ENCODE results near the gene TRAPPC13.
"Not testable (repeated sequence)": the region's sequence is repeated elsewhere in the genome, so short reads cannot be mapped to it uniquely, and the experiment has no call there.

The TRAPPC13 gene

GRCh38 chr5:65624571-65625555 lies at the start of gene TRAPPC13, which contains the start of gene SHLD3:
TSS of gene TRAPPC13 (plus strand) at chr5:65625027. CDS start at chr5:65625061, 34 bp downstream.
TSS of gene SHLD3 (plus strand) at chr5:65625027. CDS start at chr5:65629588, 4,561 bp downstream.
- Histone ChIP-seq H2AFZ (ENCODE audit: low read depth, low read length) (peak within 1 kb of the TSS; percentile 98), H3K4me1 (ENCODE audit: insufficient read depth, low read length) (peaks cover 50% of the 10 kb centered on the region), H4K20me1 (ENCODE audit: insufficient read depth, low read length) (no peaks in the 10 kb centered on the region), H3K4me2 (ENCODE audit: insufficient read depth, low read length) (peak within 1 kb of the TSS; percentile 88), H3K36me3 (ENCODE audit: insufficient read depth, low read length) (peaks cover 12% of the 10 kb centered on the region), H3K27ac (ENCODE audit: low read length) (peak within 1 kb of the TSS; percentile 95), H3K27me3 (ENCODE audit: insufficient read depth, low read length, poor library complexity) (no peaks in the 10 kb centered on the region), H3K4me3 (ENCODE audit: low read depth in 1 of 2, low read length in 2 of 2) (peak within 1 kb of the TSS; percentile 98), H3K9me3 (ENCODE audit: insufficient read depth, low read length, severe bottlenecking) (no peaks in the 10 kb centered on the region), H3K9ac (ENCODE audit: low read depth, low read length) (peak within 1 kb of the TSS; percentile 71), H3K79me2 (ENCODE audit: insufficient read depth, low read length) (peaks cover 93% of the 10 kb centered on the region)
- TF ChIP-seq CTCF (IDR thresholded peaks at IDR 0.05; ENCODE audit: borderline replicate concordance, extremely low read depth, low read length, poor library complexity, severe bottlenecking) = no peak
- no peak for TF ChIP-seq EZH2 (IDR thresholded peaks at IDR 0.05; ENCODE audit: borderline replicate concordance, low read depth, low read length, severe bottlenecking)
- DNase-seq (peak; percentile 86), ATAC-seq (ENCODE audit: insufficient read depth, low read depth) (peak; percentile 75)

- H3K9ac ChIP-seq (ENCODE audit: low read depth, low read length) = no peak overlapping the region
- H3K4me2 ChIP-seq (ENCODE audit: insufficient read depth, low read length) = no peak overlapping the region
Measured at GRCh38 chr5:65577141-65577540, 47.7 kb upstream of the TRAPPC13 start.

GRCh38 chr5:65588694-65589093 lies 36.1 kb upstream of the TRAPPC13 start:
- Histone ChIP-seq H3K4me2 (ENCODE audit: insufficient read depth, low read length) (no peak overlapping the region), H3K79me2 (ENCODE audit: insufficient read depth, low read length) (no peaks in the 10 kb centered on the region), H3K4me1 (ENCODE audit: insufficient read depth, low read length) (no peaks in the 10 kb centered on the region), H2AFZ (ENCODE audit: low read depth, low read length) (no peak overlapping the region), H3K9me3 (ENCODE audit: insufficient read depth, low read length, severe bottlenecking) (no peaks in the 10 kb centered on the region), H3K27me3 (ENCODE audit: insufficient read depth, low read length, poor library complexity) (no peaks in the 10 kb centered on the region), H3K27ac (ENCODE audit: low read length) (no peak overlapping the region), H3K36me3 (ENCODE audit: insufficient read depth, low read length) (peaks cover 86% of the 10 kb centered on the region), H3K4me3 (ENCODE audit: low read depth in 1 of 2, low read length in 2 of 2) (no peak overlapping the region), H4K20me1 (ENCODE audit: insufficient read depth, low read length) (no peaks in the 10 kb centered on the region), H3K9ac (ENCODE audit: low read depth, low read length) (no peak overlapping the region)
- DNase-seq = no peak
- no peak for ATAC-seq (ENCODE audit: insufficient read depth, low read depth)
- TF ChIP-seq CTCF (IDR thresholded peaks at IDR 0.05; ENCODE audit: borderline replicate concordance, extremely low read depth, low read length, poor library complexity, severe bottlenecking) (peak; percentile 27), EZH2 (IDR thresholded peaks at IDR 0.05; ENCODE audit: borderline replicate concordance, low read depth, low read length, severe bottlenecking) (no peak)

More at GRCh38 chr5:65577141-65577540, 47.7 kb upstream of the TRAPPC13 start:
- TF ChIP-seq EZH2 (IDR thresholded peaks at IDR 0.05; ENCODE audit: borderline replicate concordance, low read depth, low read length, severe bottlenecking) (no peak), CTCF (IDR thresholded peaks at IDR 0.05; ENCODE audit: borderline replicate concordance, extremely low read depth, low read length, poor library complexity, severe bottlenecking) (no peak)
- Histone ChIP-seq H3K79me2 (ENCODE audit: insufficient read depth, low read length) (peaks cover 2% of the 10 kb centered on the region; the same call in 1 of the 2 replicates), H3K4me1 (ENCODE audit: insufficient read depth, low read length) (no peaks in the 10 kb centered on the region), H2AFZ (ENCODE audit: low read depth, low read length) (no peak overlapping the region), H3K27me3 (ENCODE audit: insufficient read depth, low read length, poor library complexity) (no peaks in the 10 kb centered on the region), H3K9me3 (ENCODE audit: insufficient read depth, low read length, severe bottlenecking) (no peaks in the 10 kb centered on the region), H3K36me3 (ENCODE audit: insufficient read depth, low read length) (peaks cover 67% of the 10 kb centered on the region), H4K20me1 (ENCODE audit: insufficient read depth, low read length) (no peaks in the 10 kb centered on the region), H3K27ac (ENCODE audit: low read length) (no peak overlapping the region), H3K4me3 (ENCODE audit: low read depth in 1 of 2, low read length in 2 of 2) (no peak overlapping the region)
- no peak for ATAC-seq (ENCODE audit: insufficient read depth, low read depth)
- DNase-seq = no peak

- peaks cover 74% of the 10 kb centered on the region for H3K36me3 ChIP-seq (ENCODE audit: insufficient read depth, low read length)
- H3K4me1 ChIP-seq (ENCODE audit: insufficient read depth, low read length); H3K27me3 ChIP-seq (ENCODE audit: insufficient read depth, low read length, poor library complexity); H3K9me3 ChIP-seq (ENCODE audit: insufficient read depth, low read length, severe bottlenecking); H3K4me3 ChIP-seq (ENCODE audit: low read depth in 1 of 2, low read length in 2 of 2); H3K4me2 ChIP-seq (ENCODE audit: insufficient read depth, low read length); H3K9ac ChIP-seq (ENCODE audit: low read depth, low read length); H2AFZ ChIP-seq (ENCODE audit: low read depth, low read length); DNase-seq; H3K27ac ChIP-seq (ENCODE audit: low read length); H4K20me1 ChIP-seq (ENCODE audit: insufficient read depth, low read length); ATAC-seq (ENCODE audit: insufficient read depth, low read depth); H3K79me2 ChIP-seq (ENCODE audit: insufficient read depth, low read length): not testable (repeated sequence)
Measured at GRCh38 chr5:65601761-65602160, 23.1 kb upstream of the TRAPPC13 start.
